Heart left ventricle (tissue), 13 donors: ENCODE data around the gene TAOK1.

Experiments
- POLR2A ChIP-seq, 2 donors: fragments of 450-650 bp; IDR thresholded peaks; one replicate each; pipeline ENCODE4 v1.6.1; 2017; ENCODE audit warnings: antibody characterized with exemption in 2 of 2, mild to moderate bottlenecking in 2 of 2, moderate library complexity in 2 of 2
- TF ChIP-seq, protein P1 (sequence below), 12 donors: fragments of 200-600 bp; sonication (generic) in 4 of 12; IDR thresholded peaks; one replicate each; pipeline versions ENCODE4 v1.5.0 to v1.8.0; 2018 to 2022; ENCODE audit warnings: antibody characterized with exemption in 12 of 12, mild to moderate bottlenecking in 5 of 12
- donor health status: ischemic (EF 13 %, LVEDD 7.1; RV severe dilation, severe dysfunction).
- donor health status: DM: no; HTN: yes; CAD: no.
- donor health status: DM: no; HTN: no; CAD: no.
- donor health status: ischemic (EF 25% LVEDD 6.9; RV normal size, moderate dysfunction).
- donor health status: ischemic (EF 25% LVEDD 5.7; RV mildly dilated, moderate dysfunction).
- donor health status: ischemic (EF 35%, LVEDD 5.7; RV mildly dilated, moderate dysfunction).
- donor health status: nonischemic (EF 11% LVEDD 7.7; RV severe dilation, severe dysfunction).
- donor health status: DM: yes; HTN: yes; CAD: no.
- donor health status: PGD.
- donor health status: ischemic (EF 29% LVEDD 5.4; RV normal size, mild dysfunction).
- donor health status: nonischemic (EF 23%, LVEDD 6.1; RV moderate dilation, normal function).

DNA sequence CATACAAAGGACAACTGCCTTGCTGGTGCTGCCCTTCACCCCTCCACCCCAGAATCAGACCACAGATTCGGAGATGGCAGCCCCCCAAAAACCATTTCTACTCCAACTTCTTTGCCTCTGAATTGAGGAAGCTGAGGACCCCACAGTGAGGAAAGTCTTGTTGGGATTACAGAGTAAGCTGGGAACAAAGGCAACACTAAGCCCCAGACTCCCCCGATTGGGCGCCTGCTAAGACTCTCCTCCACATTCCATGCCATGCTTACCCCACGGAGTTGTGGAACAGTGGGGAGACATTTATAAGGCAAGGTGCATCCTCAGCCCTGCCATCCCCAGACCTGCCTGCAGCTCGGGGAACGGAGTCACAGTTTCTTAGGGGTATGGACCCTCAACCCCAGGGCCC lies 197.4 kb downstream of the TAOK1 start:
- TF ChIP-seq, protein P1, sequence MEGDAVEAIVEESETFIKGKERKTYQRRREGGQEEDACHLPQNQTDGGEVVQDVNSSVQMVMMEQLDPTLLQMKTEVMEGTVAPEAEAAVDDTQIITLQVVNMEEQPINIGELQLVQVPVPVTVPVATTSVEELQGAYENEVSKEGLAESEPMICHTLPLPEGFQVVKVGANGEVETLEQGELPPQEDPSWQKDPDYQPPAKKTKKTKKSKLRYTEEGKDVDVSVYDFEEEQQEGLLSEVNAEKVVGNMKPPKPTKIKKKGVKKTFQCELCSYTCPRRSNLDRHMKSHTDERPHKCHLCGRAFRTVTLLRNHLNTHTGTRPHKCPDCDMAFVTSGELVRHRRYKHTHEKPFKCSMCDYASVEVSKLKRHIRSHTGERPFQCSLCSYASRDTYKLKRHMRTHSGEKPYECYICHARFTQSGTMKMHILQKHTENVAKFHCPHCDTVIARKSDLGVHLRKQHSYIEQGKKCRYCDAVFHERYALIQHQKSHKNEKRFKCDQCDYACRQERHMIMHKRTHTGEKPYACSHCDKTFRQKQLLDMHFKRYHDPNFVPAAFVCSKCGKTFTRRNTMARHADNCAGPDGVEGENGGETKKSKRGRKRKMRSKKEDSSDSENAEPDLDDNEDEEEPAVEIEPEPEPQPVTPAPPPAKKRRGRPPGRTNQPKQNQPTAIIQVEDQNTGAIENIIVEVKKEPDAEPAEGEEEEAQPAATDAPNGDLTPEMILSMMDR (IDR thresholded peaks at IDR 0.05) = no peak
- no peak for TF ChIP-seq POLR2A (IDR thresholded peaks at IDR 0.05)
